ENCODE data around the gene FHIT. TPM values are rescaled to one million over a fixed set of nuclear protein-coding genes. Genes with fewer than 3 reads are reported as not detected.

FHIT gene
- total RNA-seq, 1 donor from 2014 or later: 16.1 TPM

- peaks cover 13% of the 10 kb centered on the region for H3K9me3 Mint-ChIP-seq (ENCODE audit: low read depth)
- no peak overlapping the region for H3K27ac Mint-ChIP-seq
- peaks cover 3% of the 10 kb centered on the region for H3K36me3 Mint-ChIP-seq (ENCODE audit: insufficient read depth)
These were observed 134.0 kb downstream of the FHIT start for GRCh38 chr3:61117045-61117898.

DNA sequence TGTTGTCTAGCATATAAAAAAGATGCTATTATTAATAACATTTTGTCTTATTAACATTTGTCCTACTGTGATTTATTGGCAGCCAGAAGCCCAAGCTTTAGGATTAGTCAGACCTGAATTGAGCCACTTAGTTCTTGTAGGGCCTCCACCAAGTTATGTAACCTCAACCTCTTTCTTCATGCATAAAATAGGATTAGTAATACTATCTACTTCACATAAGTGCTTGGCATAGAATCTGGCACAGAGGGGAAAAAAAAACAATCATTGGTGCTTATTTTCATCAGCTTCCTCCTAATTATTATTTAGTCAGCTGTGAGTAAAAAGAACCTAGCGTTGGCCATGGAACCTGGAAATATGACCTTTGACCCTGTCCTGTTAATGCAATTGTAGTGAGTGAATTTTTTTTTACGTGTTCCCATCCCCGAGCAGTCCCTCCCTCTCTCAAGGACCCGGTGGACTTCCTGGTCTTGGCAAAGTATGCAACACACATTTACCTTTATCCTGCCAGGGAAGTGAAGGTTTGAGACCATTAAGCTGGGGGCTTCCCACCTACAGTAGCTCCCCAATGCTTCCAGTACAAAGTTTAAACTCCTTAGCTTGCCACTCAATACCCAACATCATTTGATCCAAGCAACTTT is 136.8 kb downstream of the FHIT start:
- Mint-ChIP-seq H3K4me1 (ENCODE audit: low read depth) (peaks cover 3% of the 10 kb centered on the region), H3K4me3 (ENCODE audit: low read depth) (no peak overlapping the region), H3K36me3 (ENCODE audit: insufficient read depth) (no peaks in the 10 kb centered on the region), H3K27me3 (no peaks in the 10 kb centered on the region), H3K9me3 (ENCODE audit: low read depth) (no peaks in the 10 kb centered on the region), H3K27ac (no peak overlapping the region)
- DNase-seq (ENCODE audit: low spot score, unreplicated experiment): no peak
- TF ChIP-seq, protein P1, sequence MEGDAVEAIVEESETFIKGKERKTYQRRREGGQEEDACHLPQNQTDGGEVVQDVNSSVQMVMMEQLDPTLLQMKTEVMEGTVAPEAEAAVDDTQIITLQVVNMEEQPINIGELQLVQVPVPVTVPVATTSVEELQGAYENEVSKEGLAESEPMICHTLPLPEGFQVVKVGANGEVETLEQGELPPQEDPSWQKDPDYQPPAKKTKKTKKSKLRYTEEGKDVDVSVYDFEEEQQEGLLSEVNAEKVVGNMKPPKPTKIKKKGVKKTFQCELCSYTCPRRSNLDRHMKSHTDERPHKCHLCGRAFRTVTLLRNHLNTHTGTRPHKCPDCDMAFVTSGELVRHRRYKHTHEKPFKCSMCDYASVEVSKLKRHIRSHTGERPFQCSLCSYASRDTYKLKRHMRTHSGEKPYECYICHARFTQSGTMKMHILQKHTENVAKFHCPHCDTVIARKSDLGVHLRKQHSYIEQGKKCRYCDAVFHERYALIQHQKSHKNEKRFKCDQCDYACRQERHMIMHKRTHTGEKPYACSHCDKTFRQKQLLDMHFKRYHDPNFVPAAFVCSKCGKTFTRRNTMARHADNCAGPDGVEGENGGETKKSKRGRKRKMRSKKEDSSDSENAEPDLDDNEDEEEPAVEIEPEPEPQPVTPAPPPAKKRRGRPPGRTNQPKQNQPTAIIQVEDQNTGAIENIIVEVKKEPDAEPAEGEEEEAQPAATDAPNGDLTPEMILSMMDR (IDR thresholded peaks at IDR 0.05; ENCODE audit: unreplicated experiment): no peak

More at GRCh38 chr3:61117045-61117898, 134.0 kb downstream of the FHIT start:
- Mint-ChIP-seq H3K4me3 (ENCODE audit: low read depth) (no peak overlapping the region), H3K27me3 (no peaks in the 10 kb centered on the region), H3K4me1 (ENCODE audit: low read depth) (peaks cover 3% of the 10 kb centered on the region)
- TF ChIP-seq, protein P1 (IDR thresholded peaks at IDR 0.05; ENCODE audit: unreplicated experiment): no peak
- no peak for DNase-seq (ENCODE audit: low spot score, unreplicated experiment)

- H3K4me1 Mint-ChIP-seq (ENCODE audit: low read depth): no peaks in the 10 kb centered on the region
These were observed 139.4 kb downstream of the FHIT start for GRCh38 chr3:61111825-61112224.

DNA sequence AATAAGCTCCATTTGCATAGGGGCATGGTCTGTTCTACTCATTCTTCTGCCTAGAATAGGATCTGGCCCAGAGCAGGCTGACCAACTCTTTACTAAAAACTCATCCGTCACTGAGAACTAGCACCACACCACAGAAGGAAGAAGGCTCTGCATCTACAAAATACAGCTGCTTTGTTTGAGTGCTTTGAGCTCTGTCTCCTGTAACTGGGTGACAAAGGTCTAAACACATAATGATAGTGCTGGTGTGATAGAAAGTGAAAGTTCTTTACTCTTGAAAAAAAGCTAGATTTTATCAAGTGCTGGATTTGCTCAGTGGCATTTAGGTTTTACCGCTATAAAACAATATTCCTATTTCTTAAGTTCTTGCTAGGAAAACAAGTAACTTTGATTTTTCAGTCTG is 140.7 kb downstream of the FHIT start:
- Mint-ChIP-seq H3K9me3 (ENCODE audit: low read depth) (no peaks in the 10 kb centered on the region), H3K4me1 (ENCODE audit: low read depth) (no peaks in the 10 kb centered on the region), H3K36me3 (ENCODE audit: insufficient read depth) (no peaks in the 10 kb centered on the region), H3K27me3 (no peaks in the 10 kb centered on the region), H3K27ac (no peak overlapping the region), H3K4me3 (ENCODE audit: low read depth) (no peak overlapping the region)
- no peak for DNase-seq (ENCODE audit: low spot score, unreplicated experiment)
- TF ChIP-seq, protein P1 (IDR thresholded peaks at IDR 0.05; ENCODE audit: unreplicated experiment): no peak

More at GRCh38 chr3:61111825-61112224, 139.4 kb downstream of the FHIT start:
- H3K36me3 Mint-ChIP-seq (ENCODE audit: insufficient read depth): no peaks in the 10 kb centered on the region
- TF ChIP-seq, protein P1 (IDR thresholded peaks at IDR 0.05; ENCODE audit: unreplicated experiment): no peak
- no peak overlapping the region for H3K27ac Mint-ChIP-seq
- H3K27me3 Mint-ChIP-seq: no peaks in the 10 kb centered on the region
- H3K9me3 Mint-ChIP-seq (ENCODE audit: low read depth): no peaks in the 10 kb centered on the region
- no peak for DNase-seq (ENCODE audit: low spot score, unreplicated experiment)
- H3K4me3 Mint-ChIP-seq (ENCODE audit: low read depth): no peak overlapping the region

DNA sequence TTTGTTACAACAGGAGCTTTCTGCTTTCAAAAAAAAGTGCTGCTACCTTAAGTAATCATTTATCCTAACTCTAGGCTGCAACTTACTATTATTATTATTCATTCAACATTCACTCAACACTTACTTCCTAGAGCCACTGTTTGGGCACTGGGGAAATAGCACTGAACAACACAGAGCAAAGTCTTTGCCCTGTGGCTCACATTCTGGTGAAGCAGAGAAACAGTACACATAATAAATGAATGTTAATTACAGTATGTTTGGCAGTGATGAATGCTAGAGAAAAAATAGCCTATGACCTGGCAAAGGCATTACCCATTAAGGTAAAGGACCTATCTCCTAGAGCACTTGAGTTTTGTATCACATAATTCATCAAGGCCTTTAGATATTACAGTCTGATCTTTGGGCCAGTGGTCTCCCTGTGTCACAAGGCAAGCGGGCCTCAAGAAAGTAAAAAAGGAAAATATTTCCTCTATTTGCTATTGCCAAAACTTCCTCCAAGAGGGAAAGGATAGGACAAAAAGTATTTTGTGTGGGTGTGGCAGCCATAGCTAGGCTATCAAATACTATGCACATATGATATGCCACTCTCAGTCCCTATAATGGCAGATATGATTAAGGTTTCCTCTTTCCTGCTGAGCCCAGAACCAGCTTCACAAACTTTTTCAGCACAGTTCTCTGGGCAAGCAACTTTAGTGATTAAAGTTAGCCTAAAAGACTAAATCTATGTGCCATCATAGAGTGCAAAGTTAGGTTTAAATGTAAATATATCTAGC is 142.8 kb downstream of the FHIT start:
- no peak overlapping the region for H3K4me3 Mint-ChIP-seq (ENCODE audit: low read depth)

More for the DNA sequence above, 142.8 kb downstream of the FHIT start:
- no peaks in the 10 kb centered on the region for H3K4me1 Mint-ChIP-seq (ENCODE audit: low read depth)
- no peaks in the 10 kb centered on the region for H3K9me3 Mint-ChIP-seq (ENCODE audit: low read depth)
- H3K27ac Mint-ChIP-seq: no peak overlapping the region
- no peaks in the 10 kb centered on the region for H3K36me3 Mint-ChIP-seq (ENCODE audit: insufficient read depth)
- no peak for DNase-seq (ENCODE audit: low spot score, unreplicated experiment)
- H3K27me3 Mint-ChIP-seq: no peaks in the 10 kb centered on the region
- TF ChIP-seq, protein P1 (IDR thresholded peaks at IDR 0.05; ENCODE audit: unreplicated experiment): no peak
